Measurements from ENCODE around the gene DPP10.

GRCh38 chr2:114698520-114698919 lies 256.1 kb downstream of the DPP10 start:
- TF ChIP-seq EZH2 (IDR thresholded peaks at IDR 0.05; ENCODE audit: low read length, unreplicated experiment), result no peak
- TF ChIP-seq, protein P1, sequence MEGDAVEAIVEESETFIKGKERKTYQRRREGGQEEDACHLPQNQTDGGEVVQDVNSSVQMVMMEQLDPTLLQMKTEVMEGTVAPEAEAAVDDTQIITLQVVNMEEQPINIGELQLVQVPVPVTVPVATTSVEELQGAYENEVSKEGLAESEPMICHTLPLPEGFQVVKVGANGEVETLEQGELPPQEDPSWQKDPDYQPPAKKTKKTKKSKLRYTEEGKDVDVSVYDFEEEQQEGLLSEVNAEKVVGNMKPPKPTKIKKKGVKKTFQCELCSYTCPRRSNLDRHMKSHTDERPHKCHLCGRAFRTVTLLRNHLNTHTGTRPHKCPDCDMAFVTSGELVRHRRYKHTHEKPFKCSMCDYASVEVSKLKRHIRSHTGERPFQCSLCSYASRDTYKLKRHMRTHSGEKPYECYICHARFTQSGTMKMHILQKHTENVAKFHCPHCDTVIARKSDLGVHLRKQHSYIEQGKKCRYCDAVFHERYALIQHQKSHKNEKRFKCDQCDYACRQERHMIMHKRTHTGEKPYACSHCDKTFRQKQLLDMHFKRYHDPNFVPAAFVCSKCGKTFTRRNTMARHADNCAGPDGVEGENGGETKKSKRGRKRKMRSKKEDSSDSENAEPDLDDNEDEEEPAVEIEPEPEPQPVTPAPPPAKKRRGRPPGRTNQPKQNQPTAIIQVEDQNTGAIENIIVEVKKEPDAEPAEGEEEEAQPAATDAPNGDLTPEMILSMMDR (conservative IDR thresholded peaks at IDR 0.05; ENCODE audit: low read depth, low read length), result no peak

Measured in PC-3 (cell line).